ENCODE data around the gene SIGLEC15.

- TF ChIP-seq CTCF (IDR thresholded peaks at IDR 0.05; ENCODE audit: insufficient read depth, low read length, poor library complexity, severe bottlenecking), result no peak
- TF ChIP-seq EZH2phosphoT487 (conservative IDR thresholded peaks at IDR 0.05; ENCODE audit: low read length), result no peak
Observed at GRCh38 chr18:45777393-45777792, 48.1 kb upstream of the SIGLEC15 start.

Measured in SU-DHL-6 (cell line).